CD4-positive, CD25-positive, alpha-beta regulatory T cell (primary cell): Measurements from ENCODE around the gene ALB. TPM values are rescaled to one million over a fixed set of nuclear protein-coding genes. Genes with fewer than 3 reads are reported as not detected.

Source experiments
- ATAC-seq, 2 donors: fragments of 150-1000 bp; cut with Tn5 transposase; one replicate each; pipeline ENCODE4 v1.10.0; 2021; ENCODE audit warnings: low read depth in 2 of 2, moderate number of reproducible peaks in 2 of 2, moderate library complexity in 1 of 2
- DNase-seq, 3 donors: peaks; one replicate each; pipeline versions ENCODE4 v3.0.0 to v3.0.0-alpha.2; 2012 to 2022; ENCODE audit warnings: mixed read lengths in 1 of 3
- H3K27ac ChIP-seq: one replicate; pipeline ENCODE4 v1.7.0; 2013; ENCODE audit warnings: mild to moderate bottlenecking, low read length; ENCODE audit not compliant: insufficient read depth, poor library complexity, severe bottlenecking
- H3K27me3 ChIP-seq: one replicate; pipeline ENCODE4 v1.7.0; 2013; ENCODE audit warnings: low read length; ENCODE audit not compliant: control insufficient read depth, insufficient read depth
- H3K36me3 ChIP-seq: one replicate; pipeline ENCODE4 v1.7.0; 2013; ENCODE audit warnings: mild to moderate bottlenecking, low read length, moderate library complexity; ENCODE audit not compliant: control insufficient read depth, insufficient read depth
- H3K4me1 ChIP-seq: 2 replicates; pipeline ENCODE4 v1.7.0; 2013; ENCODE audit warnings: mild to moderate bottlenecking, low read length; ENCODE audit not compliant: insufficient read depth, control insufficient read depth, poor library complexity, severe bottlenecking
- H3K4me3 ChIP-seq: one replicate; pipeline ENCODE4 v1.7.0; 2013; ENCODE audit warnings: low read depth, mild to moderate bottlenecking, low read length, moderate library complexity
- H3K9me3 ChIP-seq, 2 experiments: 1 replicate in 1 of 2; 2 replicates in 1 of 2; pipeline ENCODE4 v1.7.0; 2013; ENCODE audit warnings: low read length in 2 of 2, mild to moderate bottlenecking in 1 of 2, moderate library complexity in 1 of 2; ENCODE audit not compliant: control insufficient read depth in 2 of 2
- H3K27ac Mint-ChIP-seq, 3 donors: one replicate each; pipeline ENCODE4 v1.8.0; 2020 to 2022; ENCODE audit warnings: mild to moderate bottlenecking in 3 of 3, mixed read lengths in 3 of 3, moderate library complexity in 2 of 3
- H3K27me3 Mint-ChIP-seq: one replicate; pipeline ENCODE4 v1.8.0; 2022; ENCODE audit warnings: mild to moderate bottlenecking, mixed read lengths
- H3K36me3 Mint-ChIP-seq: one replicate; pipeline ENCODE4 v1.8.0; 2020; ENCODE audit warnings: mixed read lengths
- H3K4me1 Mint-ChIP-seq, 4 donors: one replicate each; pipeline ENCODE4 v1.8.0; 2020 to 2022; ENCODE audit warnings: mixed read lengths in 4 of 4, mild to moderate bottlenecking in 1 of 4
- H3K4me3 Mint-ChIP-seq, 4 donors: one replicate each; pipeline ENCODE4 v1.8.0; 2020 to 2022; ENCODE audit warnings: mild to moderate bottlenecking in 4 of 4, mixed read lengths in 4 of 4, moderate library complexity in 3 of 4
- H3K9me3 Mint-ChIP-seq, 7 donors: one replicate each; pipeline ENCODE4 v1.8.0; 2020 to 2022; ENCODE audit warnings: mixed read lengths in 7 of 7, mild to moderate bottlenecking in 3 of 7, moderate library complexity in 2 of 7
- polyA plus RNA-seq, 4 donors: library from polyadenylated mRNA; unstranded; fragments of 300-500 nt; fragmentation: Illumina TruSeq; gene quantifications; one replicate each; pipeline ENCODE4 v1.2.3, GENCODE V29; 2021
- total RNA-seq: library from RNA; stranded (reverse); gene quantifications from one replicate; pipeline ENCODE4 v1.2.3, GENCODE V29; 2022

Gene ALB
- total and polyA plus RNA-seq, 5 donors from 2014 or later, result not detected

DNA sequence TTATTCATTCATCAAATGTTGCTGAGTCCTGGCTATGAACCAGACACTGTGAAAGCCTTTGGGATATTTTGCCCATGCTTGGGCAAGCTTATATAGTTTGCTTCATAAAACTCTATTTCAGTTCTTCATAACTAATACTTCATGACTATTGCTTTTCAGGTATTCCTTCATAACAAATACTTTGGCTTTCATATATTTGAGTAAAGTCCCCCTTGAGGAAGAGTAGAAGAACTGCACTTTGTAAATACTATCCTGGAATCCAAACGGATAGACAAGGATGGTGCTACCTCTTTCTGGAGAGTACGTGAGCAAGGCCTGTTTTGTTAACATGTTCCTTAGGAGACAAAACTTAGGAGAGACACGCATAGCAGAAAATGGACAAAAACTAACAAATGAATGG, 30.2 kb downstream of the ALB start:
- no peaks in the 10 kb centered on the region for H3K27me3 ChIP-seq
- Mint-ChIP-seq H3K4me3 (no peak overlapping the region), H3K9me3 (peaks cover 0 to 1% (median 0%) of the 10 kb centered on the region in 7 donors), H3K27ac (no peak overlapping the region), H3K36me3 (no peaks in the 10 kb centered on the region), H3K27me3 (no peaks in the 10 kb centered on the region), H3K4me1 (no peaks in the 10 kb centered on the region)
- H3K9me3 ChIP-seq, result no peaks in the 10 kb centered on the region
- no peaks in the 10 kb centered on the region for H3K4me1 ChIP-seq
- no peak for ATAC-seq
- H3K4me3 ChIP-seq, result no peak overlapping the region
- peak in 1 of 3 donors; percentile 0 for DNase-seq
- H3K27ac ChIP-seq, result no peak overlapping the region
- no peaks in the 10 kb centered on the region for H3K36me3 ChIP-seq

DNA sequence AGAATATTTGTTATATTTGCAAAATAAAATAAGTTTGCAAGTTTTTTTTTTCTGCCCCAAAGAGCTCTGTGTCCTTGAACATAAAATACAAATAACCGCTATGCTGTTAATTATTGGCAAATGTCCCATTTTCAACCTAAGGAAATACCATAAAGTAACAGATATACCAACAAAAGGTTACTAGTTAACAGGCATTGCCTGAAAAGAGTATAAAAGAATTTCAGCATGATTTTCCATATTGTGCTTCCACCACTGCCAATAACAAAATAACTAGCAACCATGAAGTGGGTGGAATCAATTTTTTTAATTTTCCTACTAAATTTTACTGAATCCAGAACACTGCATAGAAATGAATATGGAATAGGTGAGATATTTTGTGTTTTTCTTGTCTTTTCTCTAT, 31.9 kb downstream of the ALB start, which contains the start of gene AFP:
TSS of gene AFP (plus strand) at position 238 of the 400 bp plus-strand sequence. CDS start at position 280, 42 bp downstream.
- H3K27me3 Mint-ChIP-seq, result no peaks in the 10 kb centered on the region
- Histone ChIP-seq H3K36me3 (no peaks in the 10 kb centered on the region), H3K9me3 (no peaks in the 10 kb centered on the region), H3K4me1 (no peaks in the 10 kb centered on the region), H3K27me3 (no peaks in the 10 kb centered on the region), H3K27ac (no peak within 1 kb of the TSS), H3K4me3 (no peak within 1 kb of the TSS)
- H3K36me3 Mint-ChIP-seq, result no peaks in the 10 kb centered on the region
- no peak within 1 kb of the TSS for H3K27ac Mint-ChIP-seq
- H3K9me3 Mint-ChIP-seq, result no peaks in the 10 kb centered on the region
- no peaks in the 10 kb centered on the region for H3K4me1 Mint-ChIP-seq
- H3K4me3 Mint-ChIP-seq, result no peak within 1 kb of the TSS
- no peak for DNase-seq
- no peak for ATAC-seq

DNA sequence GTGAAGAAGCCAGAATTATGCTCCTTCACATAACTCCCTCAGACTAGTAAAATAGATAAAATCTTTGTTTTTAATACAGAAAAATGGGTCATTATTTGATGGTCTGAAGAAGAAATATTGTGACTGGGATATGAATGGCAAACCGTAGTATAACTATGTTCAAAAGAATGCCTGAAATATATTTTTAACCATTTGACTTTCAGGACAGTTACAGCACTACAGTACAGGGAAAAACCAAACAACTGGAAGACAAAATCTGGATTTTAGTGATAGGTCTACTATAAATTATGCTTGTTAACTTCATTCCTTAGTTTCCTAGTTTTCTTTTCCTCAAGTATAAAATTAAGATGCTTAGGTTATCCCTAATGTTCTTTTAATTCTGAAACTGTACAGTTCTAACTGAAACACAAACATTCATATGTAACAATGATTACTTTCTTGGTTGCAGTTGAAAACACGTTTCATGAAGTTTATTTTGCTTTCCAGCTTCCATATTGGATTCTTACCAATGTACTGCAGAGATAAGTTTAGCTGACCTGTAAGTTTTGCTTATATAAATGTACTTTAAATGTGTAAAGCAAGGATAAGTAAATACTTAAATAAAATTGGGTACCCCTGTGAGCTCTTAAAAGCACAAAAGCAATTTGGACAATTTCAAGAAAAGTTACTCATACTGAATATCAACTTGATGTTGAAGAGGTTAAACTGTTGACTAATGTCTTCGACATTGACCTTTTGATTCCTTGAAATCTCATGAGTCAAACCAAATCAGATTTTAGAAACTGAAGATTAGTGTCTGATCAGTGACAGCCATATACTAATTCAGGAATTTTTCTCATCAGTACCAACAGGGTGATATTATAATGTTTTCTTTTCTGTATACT, 32.8 kb downstream of the ALB start:
- no peaks in the 10 kb centered on the region for H3K36me3 Mint-ChIP-seq
- H3K9me3 Mint-ChIP-seq, result peaks cover 0 to 2% (median 0%) of the 10 kb centered on the region in 7 donors
- H3K27ac ChIP-seq, result no peak overlapping the region
- no peaks in the 10 kb centered on the region for H3K27me3 ChIP-seq
- ATAC-seq (no peak), DNase-seq (no peak)
- H3K27me3 Mint-ChIP-seq, result no peaks in the 10 kb centered on the region
- no peaks in the 10 kb centered on the region for H3K4me1 Mint-ChIP-seq
- no peak overlapping the region for H3K27ac Mint-ChIP-seq
- H3K36me3 ChIP-seq, result no peaks in the 10 kb centered on the region
- H3K9me3 ChIP-seq, result no peaks in the 10 kb centered on the region
- no peaks in the 10 kb centered on the region for H3K4me1 ChIP-seq
- H3K4me3 ChIP-seq, result no peak overlapping the region
- no peak overlapping the region for H3K4me3 Mint-ChIP-seq

DNA sequence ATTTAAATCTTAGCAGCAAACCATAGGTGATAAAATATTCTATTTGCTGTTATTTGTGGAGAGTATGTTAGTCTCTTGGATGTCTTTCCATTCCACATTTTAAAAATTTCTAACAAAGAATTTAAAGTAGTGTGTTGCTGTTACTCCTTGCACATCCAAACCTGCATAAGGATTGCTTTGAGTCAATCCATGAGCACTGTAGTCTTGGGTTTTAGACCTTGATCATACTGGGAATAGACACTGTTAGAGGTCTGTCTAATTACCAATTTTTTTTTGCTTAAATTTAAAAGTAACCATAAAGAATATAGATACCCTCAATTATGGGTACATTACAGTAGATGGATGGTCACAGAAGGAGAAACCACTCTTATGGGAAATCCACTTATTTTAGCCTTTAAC, 33.5 kb downstream of the ALB start:
- peaks cover 0 to 2% (median 0%) of the 10 kb centered on the region in 7 donors for H3K9me3 Mint-ChIP-seq
- H3K36me3 ChIP-seq, result no peaks in the 10 kb centered on the region
- no peak overlapping the region for H3K4me3 ChIP-seq
- no peak overlapping the region for H3K4me3 Mint-ChIP-seq
- no peak overlapping the region for H3K27ac ChIP-seq
- no peak overlapping the region for H3K27ac Mint-ChIP-seq
- no peaks in the 10 kb centered on the region for H3K27me3 Mint-ChIP-seq
- no peaks in the 10 kb centered on the region for H3K4me1 Mint-ChIP-seq
- no peaks in the 10 kb centered on the region for H3K36me3 Mint-ChIP-seq
- ATAC-seq (no peak), DNase-seq (no peak)
- H3K27me3 ChIP-seq, result no peaks in the 10 kb centered on the region
- no peaks in the 10 kb centered on the region for H3K9me3 ChIP-seq
- no peaks in the 10 kb centered on the region for H3K4me1 ChIP-seq

- Mint-ChIP-seq H3K27me3 (no peaks in the 10 kb centered on the region), H3K9me3 (peaks cover 0 to 2% (median 0%) of the 10 kb centered on the region in 7 donors), H3K4me3 (no peak overlapping the region), H3K36me3 (no peaks in the 10 kb centered on the region), H3K27ac (no peak overlapping the region), H3K4me1 (no peaks in the 10 kb centered on the region)
- H3K4me1 ChIP-seq, result no peaks in the 10 kb centered on the region
- no peak overlapping the region for H3K27ac ChIP-seq
- H3K4me3 ChIP-seq, result no peak overlapping the region
- H3K9me3 ChIP-seq, result no peaks in the 10 kb centered on the region
- no peaks in the 10 kb centered on the region for H3K36me3 ChIP-seq
- ATAC-seq (no peak), DNase-seq (no peak)
- no peaks in the 10 kb centered on the region for H3K27me3 ChIP-seq
Observed at GRCh38 chr4:73438048-73438447, 34.0 kb downstream of the ALB start.

GRCh38 chr4:73438582-73439215, 34.6 kb downstream of the ALB start:
- Histone ChIP-seq H3K4me1 (no peaks in the 10 kb centered on the region), H3K9me3 (no peaks in the 10 kb centered on the region), H3K4me3 (no peak overlapping the region), H3K27ac (no peak overlapping the region), H3K27me3 (no peaks in the 10 kb centered on the region), H3K36me3 (no peaks in the 10 kb centered on the region)
- Mint-ChIP-seq H3K4me1 (no peaks in the 10 kb centered on the region), H3K36me3 (no peaks in the 10 kb centered on the region), H3K27ac (no peak overlapping the region), H3K4me3 (no peak overlapping the region), H3K9me3 (peaks cover 0 to 2% (median 0%) of the 10 kb centered on the region in 7 donors), H3K27me3 (no peaks in the 10 kb centered on the region)
- no peak for ATAC-seq
- DNase-seq, result no peak

DNA sequence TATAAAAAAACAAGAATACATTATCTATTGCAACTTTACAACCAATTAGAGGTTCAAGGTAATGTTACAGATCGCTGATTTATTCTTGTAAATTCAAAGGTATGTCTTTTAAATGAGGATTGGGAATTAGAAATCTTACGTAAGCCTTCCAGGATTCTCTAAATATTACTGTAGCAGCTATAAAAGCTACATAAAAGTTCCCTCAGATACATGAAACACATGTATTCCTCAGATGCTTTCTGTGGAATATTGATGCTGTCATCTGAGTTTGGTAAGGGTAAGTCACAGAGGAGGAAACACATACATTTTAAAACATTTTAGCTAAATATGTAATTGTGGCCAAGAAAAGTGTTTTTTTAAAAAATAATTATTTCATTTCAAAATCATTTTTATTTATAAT, 35.4 kb downstream of the ALB start:
- Mint-ChIP-seq H3K4me1 (no peaks in the 10 kb centered on the region), H3K27me3 (no peaks in the 10 kb centered on the region), H3K36me3 (no peaks in the 10 kb centered on the region), H3K27ac (no peak overlapping the region), H3K9me3 (peaks cover 0 to 2% (median 0%) of the 10 kb centered on the region in 7 donors), H3K4me3 (no peak overlapping the region)
- Histone ChIP-seq H3K4me3 (no peak overlapping the region), H3K36me3 (no peaks in the 10 kb centered on the region), H3K27me3 (no peaks in the 10 kb centered on the region), H3K4me1 (no peaks in the 10 kb centered on the region), H3K9me3 (no peaks in the 10 kb centered on the region), H3K27ac (no peak overlapping the region)
- ATAC-seq, result no peak
- DNase-seq, result no peak
